ENCODE results near the gene WNT3. TPM values are rescaled to one million over a fixed set of nuclear protein-coding genes. Genes with fewer than 3 reads are reported as not detected.
"Not testable (repeated sequence)": the region's sequence is repeated elsewhere in the genome, so short reads cannot be mapped to it uniquely, and the experiment has no call there.

WNT3 gene
- total and polyA plus RNA-seq, 7 experiments from 2014 or later = 0.07 to 0.24 TPM; not detected in 5

GRCh38 chr17:46764000-46764708 is 54.3 kb downstream of the WNT3 start:
- peaks cover 0 to 7% (median 0%) of the 10 kb centered on the region in 5 donors for H3K36me3 Mint-ChIP-seq
- no peaks in the 10 kb centered on the region for H3K9me3 Mint-ChIP-seq
- ATAC-seq (no peak), DNase-seq (no peak)
- ChIA-PET POLR2A (no interaction called here), CTCF (no interaction called here)
- no peaks in the 10 kb centered on the region for H3K9me3 ChIP-seq (ENCODE audit: control insufficient read depth in 2 of 3, low read length in 3 of 3)
- H3K4me1 ChIP-seq (ENCODE audit: control insufficient read depth in 2 of 2, insufficient read depth in 2 of 2, low read length in 2 of 2) = no peaks in the 10 kb centered on the region
- H3K27ac Mint-ChIP-seq = no peak overlapping the region
- no peaks in the 10 kb centered on the region for H3K27me3 ChIP-seq (ENCODE audit: control insufficient read depth in 2 of 2, insufficient read depth in 2 of 2, low read length in 2 of 2)
- no peak overlapping the region for H3K27ac ChIP-seq (ENCODE audit: low read depth, low read length)
- peaks cover 0 to 17% (median 0%) of the 10 kb centered on the region in 5 donors for H3K27me3 Mint-ChIP-seq
- H3K4me1 Mint-ChIP-seq = peaks cover 0 to under 1% (median 0%) of the 10 kb centered on the region in 7 donors
- H3K4me3 Mint-ChIP-seq = no peak overlapping the region
- no peak overlapping the region for H3K4me3 ChIP-seq (ENCODE audit: low read length)
- intact Hi-C loops (cut with micrococcal nuclease) = no loop called here
- H3K36me3 ChIP-seq (ENCODE audit: control insufficient read depth in 2 of 3, insufficient read depth in 3 of 3, low read length in 3 of 3) = no peaks in the 10 kb centered on the region

DNA sequence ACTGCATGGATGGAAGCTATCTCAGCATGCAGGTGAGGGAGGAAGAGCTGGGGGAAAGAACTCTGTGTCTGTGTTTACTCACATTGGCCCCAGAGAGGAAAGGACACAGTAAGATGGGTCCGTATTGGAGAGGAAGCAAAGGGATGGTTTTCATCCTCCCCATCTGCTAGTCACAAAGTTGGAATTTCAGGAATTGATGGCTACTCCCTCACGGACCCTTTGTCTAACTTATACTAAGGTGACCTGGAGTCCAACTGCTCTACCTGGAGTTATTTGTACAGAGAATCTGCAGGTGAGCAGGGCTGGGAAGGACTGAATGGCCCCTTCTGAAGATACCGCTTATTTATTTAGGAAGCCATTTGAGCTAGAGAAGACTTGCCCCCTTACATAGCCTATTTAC is 55.1 kb downstream of the WNT3 start:
- Histone ChIP-seq H3K27me3 (ENCODE audit: control insufficient read depth in 2 of 2, insufficient read depth in 2 of 2, low read length in 2 of 2) (no peaks in the 10 kb centered on the region), H3K36me3 (ENCODE audit: control insufficient read depth in 2 of 3, insufficient read depth in 3 of 3, low read length in 3 of 3) (no peaks in the 10 kb centered on the region), H3K9me3 (ENCODE audit: control insufficient read depth in 2 of 3, low read length in 3 of 3) (no peaks in the 10 kb centered on the region), H3K4me3 (ENCODE audit: low read length) (no peak overlapping the region), H3K27ac (ENCODE audit: low read depth, low read length) (no peak overlapping the region), H3K4me1 (ENCODE audit: control insufficient read depth in 2 of 2, insufficient read depth in 2 of 2, low read length in 2 of 2) (no peaks in the 10 kb centered on the region)
- ATAC-seq (no peak), DNase-seq (no peak)
- ChIA-PET POLR2A (no interaction called here), CTCF (no interaction called here)
- H3K27ac Mint-ChIP-seq = no peak overlapping the region
- no peak overlapping the region for H3K4me3 Mint-ChIP-seq
- peaks cover 0 to 9% (median 0%) of the 10 kb centered on the region in 5 donors for H3K36me3 Mint-ChIP-seq
- H3K9me3 Mint-ChIP-seq = no peaks in the 10 kb centered on the region
- intact Hi-C loops (cut with micrococcal nuclease) = no loop called here
- H3K4me1 Mint-ChIP-seq = no peaks in the 10 kb centered on the region
- H3K27me3 Mint-ChIP-seq = peaks cover 0 to 9% (median 0%) of the 10 kb centered on the region in 5 donors

DNA sequence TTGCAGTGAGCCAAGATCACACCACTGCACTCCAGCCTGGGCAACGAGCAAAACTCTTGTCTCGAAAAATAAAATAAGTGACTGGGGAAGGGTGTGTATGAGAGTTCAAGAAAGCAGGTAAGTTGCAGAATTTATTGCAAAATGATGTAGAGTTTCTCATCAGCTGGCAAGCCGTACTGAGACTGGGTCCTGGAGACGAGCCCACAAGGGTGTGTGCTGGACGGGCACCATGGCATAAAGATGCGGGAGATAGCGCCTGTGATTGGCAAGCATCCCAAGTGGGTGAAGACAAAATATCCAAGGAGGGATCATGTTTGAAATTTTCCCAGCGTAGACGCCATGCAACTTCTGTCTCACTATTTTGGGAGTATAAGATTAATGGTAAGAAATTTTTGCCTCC is 59.4 kb downstream of the WNT3 start:
- no peak for ATAC-seq
- no peaks in the 10 kb centered on the region for H3K4me1 ChIP-seq (ENCODE audit: control insufficient read depth in 2 of 2, insufficient read depth in 2 of 2, low read length in 2 of 2)
- Mint-ChIP-seq H3K4me1 (no peaks in the 10 kb centered on the region), H3K4me3 (no peak overlapping the region), H3K36me3 (peaks cover 9 to 38% (median 24%) of the 10 kb centered on the region in 5 donors), H3K27me3 (peaks cover 0 to 2% (median 0%) of the 10 kb centered on the region in 5 donors), H3K27ac (no peak overlapping the region), H3K9me3 (no peaks in the 10 kb centered on the region)
- CTCF ChIA-PET = no interaction called here
- H3K4me3 ChIP-seq (ENCODE audit: low read length) = no peak overlapping the region
- no peaks in the 10 kb centered on the region for H3K27me3 ChIP-seq (ENCODE audit: control insufficient read depth in 2 of 2, insufficient read depth in 2 of 2, low read length in 2 of 2)
- H3K27ac ChIP-seq (ENCODE audit: low read depth, low read length) = no peak overlapping the region
- intact Hi-C loops (cut with micrococcal nuclease) = no loop called here
- no peak for DNase-seq
- POLR2A ChIA-PET = no interaction called here
- no peaks in the 10 kb centered on the region for H3K9me3 ChIP-seq (ENCODE audit: control insufficient read depth in 2 of 3, low read length in 3 of 3)
- H3K36me3 ChIP-seq (ENCODE audit: control insufficient read depth in 2 of 3, insufficient read depth in 3 of 3, low read length in 3 of 3) = peaks cover 0 to 32% (median 0%) of the 10 kb centered on the region in 3 experiments

GRCh38 chr17:46758614-46759013 is 59.9 kb downstream of the WNT3 start:
- Histone ChIP-seq H3K27ac (ENCODE audit: low read depth, low read length) (no peak overlapping the region), H3K4me3 (ENCODE audit: low read length) (no peak overlapping the region), H3K36me3 (ENCODE audit: control insufficient read depth in 2 of 3, insufficient read depth in 3 of 3, low read length in 3 of 3) (peaks cover 0 to 37% (median 0%) of the 10 kb centered on the region in 3 experiments), H3K27me3 (ENCODE audit: control insufficient read depth in 2 of 2, insufficient read depth in 2 of 2, low read length in 2 of 2) (no peaks in the 10 kb centered on the region), H3K9me3 (ENCODE audit: control insufficient read depth in 2 of 3, low read length in 3 of 3) (no peaks in the 10 kb centered on the region), H3K4me1 (ENCODE audit: control insufficient read depth in 2 of 2, insufficient read depth in 2 of 2, low read length in 2 of 2) (no peaks in the 10 kb centered on the region)
- no peak for ATAC-seq
- DNase-seq = no peak
- Mint-ChIP-seq H3K9me3 (no peaks in the 10 kb centered on the region), H3K27me3 (peaks cover 0 to 2% (median 0%) of the 10 kb centered on the region in 5 donors), H3K4me1 (no peaks in the 10 kb centered on the region), H3K4me3 (no peak overlapping the region), H3K27ac (no peak overlapping the region), H3K36me3 (peaks cover 9 to 43% (median 29%) of the 10 kb centered on the region in 5 donors)
- POLR2A ChIA-PET = no interaction called here
- intact Hi-C loops (cut with micrococcal nuclease) = no loop called here
- CTCF ChIA-PET = interaction anchor here (1.2 kb wide), 1 partner anchor 10 kb away, joined by 3 read pairs; no protein-coding TSS in a partner anchor

- intact Hi-C loops (cut with micrococcal nuclease); H3K4me1 ChIP-seq (ENCODE audit: control insufficient read depth in 2 of 2, insufficient read depth in 2 of 2, low read length in 2 of 2); H3K27me3 ChIP-seq (ENCODE audit: control insufficient read depth in 2 of 2, insufficient read depth in 2 of 2, low read length in 2 of 2); H3K9me3 Mint-ChIP-seq; H3K4me1 Mint-ChIP-seq; H3K27ac ChIP-seq (ENCODE audit: low read depth, low read length); POLR2A ChIA-PET; H3K4me3 ChIP-seq (ENCODE audit: low read length); DNase-seq; H3K9me3 ChIP-seq (ENCODE audit: control insufficient read depth in 2 of 3, low read length in 3 of 3); H3K27ac Mint-ChIP-seq; H3K4me3 Mint-ChIP-seq; H3K27me3 Mint-ChIP-seq; ATAC-seq: not testable (repeated sequence)
- H3K36me3 Mint-ChIP-seq = peaks cover 9 to 47% (median 29%) of the 10 kb centered on the region in 5 donors
- peaks cover 0 to 45% (median 0%) of the 10 kb centered on the region in 3 experiments for H3K36me3 ChIP-seq (ENCODE audit: control insufficient read depth in 2 of 3, insufficient read depth in 3 of 3, low read length in 3 of 3)
- CTCF ChIA-PET = interaction anchor here (0.7 to 1.2 kb wide), 2 partner anchors 9 to 599 kb away, joined by 3 to 8 read pairs; no protein-coding TSS in a partner anchor
Observed at GRCh38 chr17:46757588-46757987, 60.9 kb downstream of the WNT3 start.

DNA sequence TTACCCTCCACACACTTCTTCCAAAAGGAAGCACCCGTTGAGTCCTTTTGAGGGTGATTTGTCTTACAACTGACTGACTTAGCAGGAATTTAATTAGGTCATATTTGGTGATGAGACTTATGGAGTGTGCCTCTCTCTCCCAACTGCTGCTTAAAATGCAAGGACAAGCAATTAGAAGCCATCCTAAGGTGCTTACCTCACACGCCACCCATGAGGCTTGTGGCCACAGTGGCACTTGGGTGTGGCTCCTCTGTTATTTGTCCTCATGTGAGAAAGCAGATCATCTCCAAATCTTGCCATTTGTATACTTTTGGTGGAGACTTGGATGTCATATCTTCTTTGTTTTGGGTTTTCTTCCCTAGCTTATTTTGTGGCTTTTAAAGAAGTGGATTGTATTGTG is 61.6 kb downstream of the WNT3 start:
- Mint-ChIP-seq H3K9me3 (no peaks in the 10 kb centered on the region), H3K36me3 (peaks cover 9 to 51% (median 29%) of the 10 kb centered on the region in 5 donors), H3K4me3 (no peak overlapping the region), H3K27ac (peak overlapping the region in 2 of 9 donors; percentile 3 to 43), H3K27me3 (no peaks in the 10 kb centered on the region), H3K4me1 (no peaks in the 10 kb centered on the region)
- DNase-seq (no peak), ATAC-seq (no peak)
- Histone ChIP-seq H3K27ac (ENCODE audit: low read depth, low read length) (no peak overlapping the region), H3K36me3 (ENCODE audit: control insufficient read depth in 2 of 3, insufficient read depth in 3 of 3, low read length in 3 of 3) (peaks cover under 1 to 52% (median under 1%) of the 10 kb centered on the region in 3 experiments), H3K9me3 (ENCODE audit: control insufficient read depth in 2 of 3, low read length in 3 of 3) (no peaks in the 10 kb centered on the region), H3K4me3 (ENCODE audit: low read length) (no peak overlapping the region), H3K4me1 (ENCODE audit: control insufficient read depth in 2 of 2, insufficient read depth in 2 of 2, low read length in 2 of 2) (no peaks in the 10 kb centered on the region), H3K27me3 (ENCODE audit: control insufficient read depth in 2 of 2, insufficient read depth in 2 of 2, low read length in 2 of 2) (no peaks in the 10 kb centered on the region)
- intact Hi-C loops (cut with micrococcal nuclease) = no loop called here
- POLR2A ChIA-PET = no interaction called here
- CTCF ChIA-PET = no interaction called here

All from naive thymus-derived CD4-positive, alpha-beta T cell (primary cell).